HepG2 (cell line): Measurements from ENCODE around the gene GARIN5A. TPM values are rescaled to one million over a fixed set of nuclear protein-coding genes. Genes with fewer than 3 reads are reported as not detected.
A peak's percentile ranks its signal among the peaks of the same experiment; 100 is the strongest.

Experiments
- ATAC-seq: fragments of 200-7000 bp; cut with Tn5 transposase; 3 replicates; pipeline ENCODE4 v1.9.1; 2020; ENCODE audit warnings: mild to moderate bottlenecking, moderate library complexity
- BruUV-seq: library from RNA; stranded (reverse); fragments of 400-500 nt; replicated peaks from 2 replicates; lab custom pipeline; 2021; lab: Mats Ljungman, UMichigan
- CTCF ChIA-PET: fragments of 300-600 bp; formaldehyde crosslinking; extraction: SDS; loops from one replicate; lab custom pipeline; 2021; ENCODE audit warnings: low total read pairs, inconsistent platforms, low intra/inter-chr PET ratio; lab: Yijun Ruan, JAX
- POLR2A ChIA-PET: fragments of 350-600 bp; sonication (Branson Sonifier 250); formaldehyde crosslinking; loops from one replicate; lab custom pipeline; 2020; ENCODE audit warnings: antibody characterized with exemption, inconsistent platforms; lab: Yijun Ruan, JAX
- DNase-seq: peaks from one replicate; pipeline ENCODE4 v3.0.0-alpha.2; 2015; ENCODE audit warnings: low spot score
- FAIRE-seq: peaks from 3 replicates; lab custom pipeline; 2011; peaks lifted over from hg19 to GRCh38; lab: Jason Lieb, UNC
- H2AFZ ChIP-seq: one replicate; pipeline ENCODE4 v1.6.1; 2011; ENCODE audit warnings: low read length, inconsistent platforms
- H3K27ac ChIP-seq: fragments of 300-600 bp; 3 replicates; pipeline ENCODE4 v1.8.0; 2011; ENCODE audit warnings: mixed run types, mild to moderate bottlenecking, mixed read lengths, low read length, inconsistent platforms; ENCODE audit not compliant: insufficient read depth; ENCODE audit errors: extremely low read length
- H3K27me3 ChIP-seq, 2 experiments: fragments of 200-600 bp in 1 of 2; 2 replicates in 1 of 2; 3 replicates in 1 of 2; pipeline versions ENCODE4 v1.6.0 to v1.8.0; 2011; ENCODE audit warnings: low read length in 2 of 2, mild to moderate bottlenecking in 2 of 2, moderate library complexity in 2 of 2, inconsistent platforms in 1 of 2; ENCODE audit not compliant: insufficient read depth in 2 of 2, control insufficient read depth in 1 of 2
- H3K36me3 ChIP-seq, 2 experiments: fragments of 200-600 bp in 1 of 2; replicated peaks in 1 of 2; 2 replicates in 1 of 2; 3 replicates in 1 of 2; pipeline versions ENCODE4 v1.5.1 to v1.8.0; 2011; ENCODE audit warnings: low read length in 2 of 2, inconsistent platforms in 1 of 2; ENCODE audit not compliant: insufficient read depth in 2 of 2, control insufficient read depth in 1 of 2
- H3K4me1 ChIP-seq: 2 replicates; pipeline ENCODE4 v1.5.1; 2012; ENCODE audit warnings: low read length, inconsistent platforms; ENCODE audit not compliant: insufficient read depth
- H3K4me2 ChIP-seq: 2 replicates; pipeline ENCODE4 v1.6.0; 2011; ENCODE audit warnings: low read depth, low read length, inconsistent platforms
- H3K4me3 ChIP-seq, 3 experiments: fragments of 200-600 bp in 1 of 3; sonication (generic), shearing (Covaris generic) in 1 of 3; replicated peaks in 1 of 3; 2 replicates each; pipeline ENCODE4 v1.5.1; 2011 to 2016; ENCODE audit warnings: low read length in 3 of 3, inconsistent platforms in 2 of 3, low read depth in 2 of 3, mild to moderate bottlenecking in 2 of 3, control low read depth in 1 of 3, mixed read lengths in 1 of 3; ENCODE audit not compliant: insufficient read depth in 1 of 3
- H3K79me2 ChIP-seq: one replicate; pipeline ENCODE4 v1.6.1; 2011; ENCODE audit warnings: low read length, inconsistent platforms; ENCODE audit not compliant: insufficient read depth
- H3K9ac ChIP-seq: 2 replicates; pipeline ENCODE4 v1.6.0; 2011; ENCODE audit warnings: mild to moderate bottlenecking, low read depth, low read length, inconsistent platforms; ENCODE audit not compliant: insufficient read depth
- H3K9me3 ChIP-seq: 2 replicates; pipeline ENCODE4 v1.5.1; 2012; ENCODE audit warnings: mild to moderate bottlenecking, low read length
- H4K20me1 ChIP-seq: 2 replicates; pipeline ENCODE4 v1.6.0; 2011; ENCODE audit warnings: inconsistent platforms, mild to moderate bottlenecking, low read length, moderate library complexity; ENCODE audit not compliant: insufficient read depth
- HNRNPK ChIP-seq: fragments of 200-400 bp; formaldehyde crosslinking; IDR thresholded peaks from 2 replicates; pipeline ENCODE4 v1.6.1; 2018; ENCODE audit warnings: low read length, low read depth, moderate library complexity, mild to moderate bottlenecking; ENCODE audit not compliant: poor library complexity, severe bottlenecking
- PCBP2 ChIP-seq: fragments of 200-400 bp; formaldehyde crosslinking; optimal IDR thresholded peaks from 2 replicates; pipeline ENCODE3; 2018; ENCODE audit warnings: low read length, low read depth; ENCODE audit not compliant: poor library complexity, severe bottlenecking
- YY1 ChIP-seq: IDR thresholded peaks from 2 replicates; pipeline ENCODE4 v1.6.1; 2011; ENCODE audit warnings: low read length, low read depth, moderate library complexity, mild to moderate bottlenecking; ENCODE audit not compliant: insufficient read depth, insufficient replicate concordance
- ZKSCAN5 ChIP-seq: sonication (generic); formaldehyde crosslinking; IDR thresholded peaks from 2 replicates; pipeline ENCODE4 v1.5.1; 2020; ENCODE audit warnings: mild to moderate bottlenecking, missing genetic modification reagents
- ZNF446 ChIP-seq: sonication (generic); formaldehyde crosslinking; IDR thresholded peaks from 2 replicates; pipeline ENCODE4 v1.5.0; 2020; ENCODE audit warnings: mild to moderate bottlenecking, missing genetic modification reagents
- WGBS: methylation state at CpG from one replicate; pipeline ENCODE4 v1.1.6; 2017; ENCODE audit warnings: low lambda C conversion rate; 5-methylcytosine and 5-hydroxymethylcytosine counted together
- in situ Hi-C: cut with HindIII; loops from 2 replicates; pipeline ENCODE4 v1.10.0; 2017; ENCODE audit warnings: low pct_unique_long_range_greater_than_20kb; ENCODE audit not compliant: extremely low pct_ligation_motif_present
- intact Hi-C: fragments of 100-400 bp; cut with micrococcal nuclease; formaldehyde crosslinking; loops from one replicate; pipeline ENCODE4 v1.10.0; 2022; ENCODE audit not compliant: unreplicated experiment
- polyA plus RNA-seq, 8 experiments: library from polyadenylated mRNA; depleted of rRNA in 3 of 8; stranded (reverse) in 7 of 8; unstranded in 1 of 8; fragments of >200 nt; fragmentation: Illumina TruSeq in 4 of 8; extraction: Trizol in 4 of 8; gene quantifications; 2 replicates each; pipeline versions ENCODE4 v1.2.1 to v1.2.3, GENCODE V29; 2011 to 2016; ENCODE audit warnings: low read depth in 4 of 8, missing spikeins in 1 of 8, mixed read lengths in 1 of 8; ENCODE audit not compliant: insufficient read depth in 1 of 8
- total RNA-seq, 5 experiments: library from RNA; depleted of rRNA; stranded (reverse); fragments of >200 nt; fragmentation: Illumina TruSeq; extraction: Trizol; gene quantifications; 2 replicates each; pipeline ENCODE4 v1.2.3, GENCODE V29; 2016; ENCODE audit warnings: low read depth in 1 of 5

GARIN5A gene
- total and polyA plus RNA-seq, 2 of the 13 experiments (the other 11 are each of a cell fraction or from before 2014, with no cell fraction given) = not detected

GRCh38 chr19:50459638-50460037 is 17.0 kb downstream of the GARIN5A start:
- intact Hi-C loops = loop anchor here (1.0 kb wide), 1 partner anchor 91 kb away; no protein-coding TSS in a partner anchor
- in situ Hi-C loops = loop anchor here (10.0 kb wide), 1 partner anchor 85 kb away; the partner anchor contains the start of gene NR1H2
- Histone ChIP-seq H3K4me1 (peaks cover 30% of the 10 kb centered on the region), H3K4me2 (no peak overlapping the region), H2AFZ (no peak overlapping the region), H3K27me3 (peaks cover 0 to 7% of the 10 kb centered on the region in 2 experiments; a peak in 2 of 5 replicates), H3K9me3 (no peaks in the 10 kb centered on the region), H3K36me3 (no peaks in the 10 kb centered on the region), H3K79me2 (no peaks in the 10 kb centered on the region), H3K9ac (no peak overlapping the region), H4K20me1 (no peaks in the 10 kb centered on the region), H3K4me3 (no peak overlapping the region), H3K27ac (no peak overlapping the region)
- FAIRE-seq (no peak), DNase-seq (no peak), ATAC-seq (no peak)
- no TSS peak for BruUV-seq
- TF ChIP-seq PCBP2 (peak; percentile 55), ZNF446 (no peak), ZKSCAN5 (CRISPR knock-in tag) (0 out of 2 replicates have a peak, but pooled peaks have one; percentile 24)
- ChIA-PET CTCF (interaction anchor here (3.4 kb wide), 1 partner anchor 91 kb away, joined by 16 read pairs; no protein-coding TSS in a partner anchor), POLR2A (no interaction called here)
- WGBS = 5% methylated on average over 1 of the region's 1 CpG

DNA sequence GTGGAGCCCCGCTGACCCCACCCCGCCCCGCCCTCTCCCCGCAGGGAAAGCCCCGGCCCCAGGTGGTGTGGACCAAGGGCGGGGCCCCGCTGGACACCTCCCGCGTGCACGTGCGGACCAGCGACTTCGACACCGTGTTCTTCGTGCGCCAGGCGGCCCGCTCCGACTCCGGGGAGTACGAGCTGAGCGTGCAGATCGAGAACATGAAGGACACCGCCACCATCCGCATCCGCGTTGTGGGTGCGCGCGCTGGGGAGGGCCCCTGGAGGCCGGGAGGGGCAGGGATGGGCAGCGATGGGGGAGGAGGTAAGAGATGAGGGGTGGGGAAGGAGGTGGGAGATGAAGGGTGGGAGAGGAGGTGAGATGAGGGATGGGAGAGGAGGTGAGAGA is 17.6 kb downstream of the GARIN5A start:
- TF ChIP-seq HNRNPK = peak; percentile 78
- no peak for TF ChIP-seq YY1
- intact Hi-C loops (no loop called here), in situ Hi-C loops (no loop called here)
- H3K4me2 ChIP-seq = no peak overlapping the region
- no peaks in the 10 kb centered on the region for H4K20me1 ChIP-seq
- H3K27ac ChIP-seq = no peak overlapping the region
- H2AFZ ChIP-seq = no peak overlapping the region
- H3K79me2 ChIP-seq = no peaks in the 10 kb centered on the region
- POLR2A ChIA-PET = no interaction called here
- no peak for ATAC-seq
- H3K4me3 ChIP-seq = no peak overlapping the region
- peaks cover 0 to 7% of the 10 kb centered on the region in 2 experiments; a peak in 2 of 5 replicates for H3K27me3 ChIP-seq
- no peak overlapping the region for H3K9ac ChIP-seq
- no peaks in the 10 kb centered on the region for H3K36me3 ChIP-seq
- CTCF ChIA-PET = interaction anchor here (3.4 kb wide), 1 partner anchor 90 kb away, joined by 16 read pairs; no protein-coding TSS in a partner anchor
- WGBS = 53% methylated on average over 29 of the region's 32 CpGs
- no peaks in the 10 kb centered on the region for H3K9me3 ChIP-seq
- H3K4me1 ChIP-seq = peaks cover 24% of the 10 kb centered on the region
- FAIRE-seq = no peak
- no TSS peak for BruUV-seq
- no peak for DNase-seq
